ENCODE measurements around the gene MYRFL.

The MYRFL gene

DNA sequence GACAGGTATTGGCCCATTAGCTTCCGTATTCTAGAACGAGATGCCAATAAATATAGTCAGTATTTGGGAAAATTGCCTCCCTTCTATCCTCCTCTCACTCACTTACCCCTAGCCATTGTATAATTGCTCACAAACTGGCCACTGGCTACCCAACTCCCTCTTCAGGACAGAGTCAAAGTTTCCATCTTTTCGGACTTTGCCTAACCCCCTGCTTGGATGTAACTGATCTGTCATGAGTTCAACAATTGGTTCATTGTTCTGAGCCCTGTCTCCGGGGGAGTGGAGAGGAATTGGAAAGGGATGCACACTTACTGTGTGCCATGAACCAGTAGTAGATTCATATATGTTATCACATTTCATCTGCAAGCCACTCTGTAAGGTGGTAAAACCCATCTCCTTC is 12.2 kb downstream of the MYRFL start:
- POLR2A ChIA-PET: no interaction called here
- CTCF ChIA-PET: no interaction called here
- no peak for DNase-seq (ENCODE audit: low read depth, low spot score)
- no peak overlapping the region for H3K4me3 ChIP-seq (ENCODE audit: low read depth, low read length)
- TF ChIP-seq, protein P1, sequence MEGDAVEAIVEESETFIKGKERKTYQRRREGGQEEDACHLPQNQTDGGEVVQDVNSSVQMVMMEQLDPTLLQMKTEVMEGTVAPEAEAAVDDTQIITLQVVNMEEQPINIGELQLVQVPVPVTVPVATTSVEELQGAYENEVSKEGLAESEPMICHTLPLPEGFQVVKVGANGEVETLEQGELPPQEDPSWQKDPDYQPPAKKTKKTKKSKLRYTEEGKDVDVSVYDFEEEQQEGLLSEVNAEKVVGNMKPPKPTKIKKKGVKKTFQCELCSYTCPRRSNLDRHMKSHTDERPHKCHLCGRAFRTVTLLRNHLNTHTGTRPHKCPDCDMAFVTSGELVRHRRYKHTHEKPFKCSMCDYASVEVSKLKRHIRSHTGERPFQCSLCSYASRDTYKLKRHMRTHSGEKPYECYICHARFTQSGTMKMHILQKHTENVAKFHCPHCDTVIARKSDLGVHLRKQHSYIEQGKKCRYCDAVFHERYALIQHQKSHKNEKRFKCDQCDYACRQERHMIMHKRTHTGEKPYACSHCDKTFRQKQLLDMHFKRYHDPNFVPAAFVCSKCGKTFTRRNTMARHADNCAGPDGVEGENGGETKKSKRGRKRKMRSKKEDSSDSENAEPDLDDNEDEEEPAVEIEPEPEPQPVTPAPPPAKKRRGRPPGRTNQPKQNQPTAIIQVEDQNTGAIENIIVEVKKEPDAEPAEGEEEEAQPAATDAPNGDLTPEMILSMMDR (IDR thresholded peaks at IDR 0.05; ENCODE audit: insufficient read depth, low read length, missing control alignments): no peak

DNA sequence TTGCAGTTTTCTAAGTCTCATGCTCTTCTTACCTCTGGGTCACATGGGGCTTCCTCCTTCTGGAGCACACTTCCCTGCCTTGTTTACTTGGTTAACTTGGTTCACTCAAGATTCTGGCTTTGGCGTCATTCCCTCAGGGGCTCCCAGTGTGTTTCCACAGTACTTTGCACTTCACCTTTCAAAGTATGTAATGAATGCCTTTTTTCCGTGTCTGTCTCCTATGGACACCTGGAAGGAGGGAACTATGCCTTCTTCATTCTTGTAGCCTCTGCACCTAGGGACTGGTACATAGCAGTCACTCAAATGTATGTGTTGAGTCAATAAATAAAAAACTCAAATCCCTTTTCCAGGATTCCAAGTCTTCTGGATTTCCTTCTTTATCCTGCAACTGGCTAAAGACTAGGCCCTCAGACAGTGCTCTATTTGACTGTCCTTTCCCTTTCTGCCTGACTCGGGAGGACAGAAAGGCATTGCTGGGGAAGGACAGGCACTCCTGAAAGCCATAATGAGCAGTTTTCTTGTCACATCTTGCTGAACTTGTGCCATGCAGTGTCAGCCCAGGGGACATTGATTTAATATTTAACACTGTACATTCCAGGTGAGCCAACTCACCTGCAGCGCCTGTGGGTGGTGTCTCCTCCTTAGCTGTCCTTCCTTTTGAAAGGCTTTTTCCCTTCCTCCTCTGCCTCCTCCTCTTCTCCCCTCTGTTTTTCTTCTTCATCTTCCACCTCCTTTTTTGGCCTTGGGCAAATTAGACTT is 12.8 kb downstream of the MYRFL start:
- ChIA-PET CTCF (no interaction called here), POLR2A (no interaction called here)
- no peak overlapping the region for H3K4me3 ChIP-seq (ENCODE audit: low read depth, low read length)
- DNase-seq (ENCODE audit: low read depth, low spot score): no peak
- TF ChIP-seq, protein P1 (IDR thresholded peaks at IDR 0.05; ENCODE audit: insufficient read depth, low read length, missing control alignments): no peak

DNA sequence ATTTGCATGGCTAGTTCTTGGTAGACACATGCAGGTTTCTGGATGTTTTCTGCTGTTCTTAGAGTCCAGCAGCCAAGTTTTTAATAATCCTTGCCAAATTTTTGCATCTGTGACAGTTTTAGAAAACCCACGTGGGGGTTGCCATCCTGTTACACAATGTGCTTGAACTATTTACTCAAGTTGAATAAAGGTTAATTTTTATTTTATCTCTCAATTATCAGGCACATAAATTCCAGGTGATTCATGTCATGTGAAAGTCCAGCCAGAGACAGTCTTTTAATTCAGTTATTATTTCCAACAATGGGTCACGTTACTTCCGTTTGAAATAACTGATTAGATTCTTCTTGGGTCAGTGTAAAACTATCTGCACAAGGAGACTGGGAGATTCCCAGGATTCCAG is 15.7 kb downstream of the MYRFL start:
- TF ChIP-seq, protein P1 (IDR thresholded peaks at IDR 0.05; ENCODE audit: insufficient read depth, low read length, missing control alignments): no peak
- ChIA-PET CTCF (no interaction called here), POLR2A (no interaction called here)
- H3K4me3 ChIP-seq (ENCODE audit: low read depth, low read length): no peak overlapping the region
- DNase-seq (ENCODE audit: low read depth, low spot score): no peak

DNA sequence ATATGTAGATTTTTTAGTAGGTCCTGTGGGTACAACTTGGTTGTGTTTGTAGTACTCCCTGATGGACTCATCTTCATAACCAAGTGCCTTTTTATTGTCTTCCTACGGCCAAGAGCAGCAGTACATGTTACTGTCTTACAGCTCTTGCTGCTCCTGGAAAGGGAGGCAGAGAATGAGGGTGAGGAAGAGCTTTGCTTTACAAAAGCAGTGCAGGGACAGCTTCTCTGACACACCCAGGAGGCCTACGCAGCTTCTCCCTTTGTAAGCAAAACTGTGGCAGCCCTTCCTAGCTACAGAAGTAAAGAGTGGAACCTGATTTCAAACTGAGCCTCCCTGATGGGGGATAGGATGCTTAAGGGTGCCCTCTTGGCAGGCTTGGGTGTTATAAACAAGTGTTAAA is 18.6 kb downstream of the MYRFL start:
- H3K4me3 ChIP-seq (ENCODE audit: low read depth, low read length): no peak overlapping the region
- TF ChIP-seq, protein P1 (IDR thresholded peaks at IDR 0.05; ENCODE audit: insufficient read depth, low read length, missing control alignments): no peak
- ChIA-PET POLR2A (no interaction called here), CTCF (no interaction called here)
- no peak for DNase-seq (ENCODE audit: low read depth, low spot score)

DNA sequence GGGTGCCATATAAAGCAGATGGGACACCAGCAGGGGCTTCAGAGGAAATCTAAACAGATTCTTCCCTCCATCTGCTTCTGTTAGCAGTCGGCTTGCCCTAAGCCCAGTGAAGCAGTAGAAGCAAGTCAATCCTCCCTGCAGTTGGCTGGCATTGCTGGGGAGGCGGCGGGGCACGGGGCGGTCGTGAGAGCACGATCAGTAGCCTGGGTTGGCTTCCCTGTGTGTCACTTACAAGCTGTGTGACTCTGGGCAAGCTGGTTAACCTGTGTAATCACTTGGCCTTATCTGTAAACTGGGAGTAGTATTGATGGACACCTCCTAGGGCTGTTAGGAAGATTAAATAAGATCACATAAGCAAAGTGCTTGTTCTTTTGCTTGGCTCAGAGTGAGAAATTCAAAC is 19.4 kb downstream of the MYRFL start:
- POLR2A ChIA-PET: no interaction called here
- CTCF ChIA-PET: no interaction called here
- no peak overlapping the region for H3K4me3 ChIP-seq (ENCODE audit: low read depth, low read length)
- no peak for DNase-seq (ENCODE audit: low read depth, low spot score)
- TF ChIP-seq, protein P1 (IDR thresholded peaks at IDR 0.05; ENCODE audit: insufficient read depth, low read length, missing control alignments): no peak

DNA sequence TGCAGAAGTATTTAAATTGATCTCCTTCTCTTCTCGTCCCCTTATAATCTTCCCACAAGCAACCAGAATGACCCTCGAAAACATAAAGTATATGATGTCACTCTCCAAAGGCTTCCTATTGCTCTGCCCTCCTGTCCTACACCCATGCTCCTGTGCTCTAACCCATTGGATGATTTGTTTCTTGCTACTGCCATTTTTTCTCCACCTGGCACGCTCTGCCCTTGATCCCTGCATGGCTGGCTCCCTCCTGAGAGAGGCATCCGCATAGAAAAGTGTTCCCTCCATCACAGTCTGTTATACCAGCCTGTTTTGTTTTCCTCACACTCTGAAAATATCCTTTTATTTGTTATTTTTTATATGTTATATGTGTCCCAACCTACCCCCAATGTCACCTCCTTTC is 19.8 kb downstream of the MYRFL start:
- TF ChIP-seq, protein P1 (IDR thresholded peaks at IDR 0.05; ENCODE audit: insufficient read depth, low read length, missing control alignments): no peak
- no peak overlapping the region for H3K4me3 ChIP-seq (ENCODE audit: low read depth, low read length)
- ChIA-PET CTCF (no interaction called here), POLR2A (no interaction called here)
- DNase-seq (ENCODE audit: low read depth, low spot score): no peak

Data from AG04449 (cell line).